Epithelial cell of esophagus (primary cell): ENCODE measurements around the gene SOS1.

Experiments used
- DNase-seq: peaks from one replicate; pipeline ENCODE4 v3.0.0; 2010; ENCODE audit warnings: low read depth
- H3K4me3 ChIP-seq: 2 replicates; pipeline ENCODE4 v1.5.1; 2011; ENCODE audit warnings: mild to moderate bottlenecking, low read length, control low read depth
- CTCF ChIP-seq: IDR thresholded peaks from 2 replicates; pipeline ENCODE4 v1.5.1; 2011; ENCODE audit warnings: low read depth, mild to moderate bottlenecking, low read length, control low read depth, inconsistent platforms; ENCODE audit not compliant: insufficient read depth; ENCODE audit errors: missing control alignments

The SOS1 gene

GRCh38 chr2:38977047-38977446 is 143.8 kb downstream of the SOS1 start:
- DNase-seq: no peak
- no peak overlapping the region for H3K4me3 ChIP-seq
- TF ChIP-seq CTCF: no peak

- H3K4me3 ChIP-seq: no peak overlapping the region
- no peak for TF ChIP-seq CTCF
- no peak for DNase-seq
Measured at GRCh38 chr2:38975042-38975441, 145.8 kb downstream of the SOS1 start.

- no peak overlapping the region for H3K4me3 ChIP-seq
- DNase-seq: no peak
- no peak for TF ChIP-seq CTCF
Measured at GRCh38 chr2:38973266-38973665, 147.6 kb downstream of the SOS1 start.

GRCh38 chr2:38971377-38971776 is 149.5 kb downstream of the SOS1 start:
- DNase-seq: no peak
- no peak for TF ChIP-seq CTCF

GRCh38 chr2:38968021-38968420 is 152.8 kb downstream of the SOS1 start:
- DNase-seq: no peak
- TF ChIP-seq CTCF: no peak
- no peak overlapping the region for H3K4me3 ChIP-seq

More at GRCh38 chr2:38971377-38971776, 149.5 kb downstream of the SOS1 start:
- no peak overlapping the region for H3K4me3 ChIP-seq

GRCh38 chr2:38966678-38967077 is 154.2 kb downstream of the SOS1 start:
- H3K4me3 ChIP-seq: no peak overlapping the region
- TF ChIP-seq CTCF: no peak
- DNase-seq: no peak

- TF ChIP-seq CTCF: no peak
- DNase-seq: no peak
- no peak overlapping the region for H3K4me3 ChIP-seq
Measured at GRCh38 chr2:38966006-38966405, 154.8 kb downstream of the SOS1 start.
